LNCaP clone FGC (cell line): ENCODE data around the gene KCNE4.

Experiments used
- DNase-seq: peaks from one replicate; pipeline ENCODE4 v3.0.0-alpha.2; 2011; ENCODE audit warnings: low read depth
- H3K4me3 ChIP-seq: 2 replicates; pipeline ENCODE4 v1.5.1; 2011; ENCODE audit warnings: mild to moderate bottlenecking, low read depth, low read length, control low read depth
- CTCF ChIP-seq: IDR thresholded peaks from 2 replicates; pipeline ENCODE4 v1.5.1; 2012; ENCODE audit warnings: mild to moderate bottlenecking; ENCODE audit not compliant: control insufficient read depth, insufficient read depth; ENCODE audit errors: extremely low read depth

Gene KCNE4

GRCh38 chr2:223040527-223040926 is 11.5 kb upstream of the KCNE4 start:
- DNase-seq, result no peak
- TF ChIP-seq CTCF, result no peak
- H3K4me3 ChIP-seq, result no peak overlapping the region

GRCh38 chr2:223041527-223042109 is 10.4 kb upstream of the KCNE4 start:
- no peak for DNase-seq
- TF ChIP-seq CTCF, result no peak

GRCh38 chr2:223042284-223042683 is 9.7 kb upstream of the KCNE4 start:
- DNase-seq, result no peak
- no peak for TF ChIP-seq CTCF
- H3K4me3 ChIP-seq, result no peak overlapping the region

More at GRCh38 chr2:223041527-223042109, 10.4 kb upstream of the KCNE4 start:
- H3K4me3 ChIP-seq, result no peak overlapping the region

- no peak for DNase-seq
- no peak overlapping the region for H3K4me3 ChIP-seq
These were observed 9.3 kb upstream of the KCNE4 start for GRCh38 chr2:223042704-223043118.

GRCh38 chr2:223043164-223043941 is 8.6 kb upstream of the KCNE4 start:
- no peak overlapping the region for H3K4me3 ChIP-seq
- no peak for TF ChIP-seq CTCF
- DNase-seq, result no peak

More at GRCh38 chr2:223042704-223043118, 9.3 kb upstream of the KCNE4 start:
- no peak for TF ChIP-seq CTCF

- no peak for TF ChIP-seq CTCF
- H3K4me3 ChIP-seq, result no peak overlapping the region
- no peak for DNase-seq
These were observed 7.7 kb upstream of the KCNE4 start for GRCh38 chr2:223044092-223044836.
